A549 (cell line): ENCODE results near the gene TCF23.

Source experiments
- POLR2A ChIP-seq: IDR thresholded peaks from 2 replicates; pipeline ENCODE4 v1.6.1; 2012; ENCODE audit warnings: mild to moderate bottlenecking, low read length
- TF ChIP-seq, protein P1 (sequence below): fragments of >200 bp; sonication (Bioruptor Twin); formaldehyde crosslinking; IDR thresholded peaks from 3 replicates; pipeline ENCODE4 v1.5.1; 2016

DNA sequence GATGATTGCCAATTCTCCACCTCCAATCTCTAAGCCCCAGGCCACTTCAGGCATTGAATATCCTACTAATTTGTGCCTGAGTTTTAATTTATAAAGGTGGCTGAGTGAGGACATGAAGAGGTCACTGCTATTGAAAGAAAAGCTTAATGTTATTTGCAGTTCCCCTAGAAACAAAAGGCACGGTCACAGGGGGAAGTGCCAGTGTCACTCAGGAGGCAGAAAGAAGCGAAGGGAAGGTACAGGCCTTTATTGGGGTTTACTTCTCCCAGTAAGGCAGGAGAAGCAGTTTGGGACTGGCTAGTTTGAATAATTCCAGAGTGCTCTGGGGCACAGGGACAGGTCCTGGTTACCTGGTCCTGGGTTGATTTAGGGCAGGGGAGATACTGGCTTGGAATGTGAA is 26.9 kb upstream of the TCF23 start:
- TF ChIP-seq, protein P1, sequence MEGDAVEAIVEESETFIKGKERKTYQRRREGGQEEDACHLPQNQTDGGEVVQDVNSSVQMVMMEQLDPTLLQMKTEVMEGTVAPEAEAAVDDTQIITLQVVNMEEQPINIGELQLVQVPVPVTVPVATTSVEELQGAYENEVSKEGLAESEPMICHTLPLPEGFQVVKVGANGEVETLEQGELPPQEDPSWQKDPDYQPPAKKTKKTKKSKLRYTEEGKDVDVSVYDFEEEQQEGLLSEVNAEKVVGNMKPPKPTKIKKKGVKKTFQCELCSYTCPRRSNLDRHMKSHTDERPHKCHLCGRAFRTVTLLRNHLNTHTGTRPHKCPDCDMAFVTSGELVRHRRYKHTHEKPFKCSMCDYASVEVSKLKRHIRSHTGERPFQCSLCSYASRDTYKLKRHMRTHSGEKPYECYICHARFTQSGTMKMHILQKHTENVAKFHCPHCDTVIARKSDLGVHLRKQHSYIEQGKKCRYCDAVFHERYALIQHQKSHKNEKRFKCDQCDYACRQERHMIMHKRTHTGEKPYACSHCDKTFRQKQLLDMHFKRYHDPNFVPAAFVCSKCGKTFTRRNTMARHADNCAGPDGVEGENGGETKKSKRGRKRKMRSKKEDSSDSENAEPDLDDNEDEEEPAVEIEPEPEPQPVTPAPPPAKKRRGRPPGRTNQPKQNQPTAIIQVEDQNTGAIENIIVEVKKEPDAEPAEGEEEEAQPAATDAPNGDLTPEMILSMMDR: no peak
- no peak for TF ChIP-seq POLR2A
